ENCODE measurements around the gene CRYGC. TPM values are rescaled to one million over a fixed set of nuclear protein-coding genes. Genes with fewer than 3 reads are reported as not detected.

CRYGC gene
- total and polyA plus RNA-seq, 2 of the 13 experiments (the other 11 are each of a cell fraction or from before 2014, with no cell fraction given), result 0.20 to 0.27 TPM

GRCh38 chr2:208179028-208179609, 49.5 kb upstream of the CRYGC start (continued):
- TF ChIP-seq GFI1 (CRISPR knock-in tag; IDR thresholded peaks at IDR 0.05; ENCODE audit: borderline replicate concordance) (peak; percentile 23; the same call in 1 of the 2 replicates), ATM (IDR thresholded peaks at IDR 0.05; ENCODE audit: borderline replicate concordance) (no peak), CAMTA2 (CRISPR knock-in tag; IDR thresholded peaks at IDR 0.05; ENCODE audit: borderline replicate concordance) (no peak), ONECUT2 (CRISPR knock-in tag; IDR thresholded peaks at IDR 0.05) (no peak), NCOA1 (CRISPR knock-in tag; IDR thresholded peaks at IDR 0.05) (no peak), SALL1 (CRISPR knock-in tag; IDR thresholded peaks at IDR 0.05) (peak; percentile 73; the same call in 1 of the 2 replicates), GATAD2A (CRISPR knock-in tag; IDR thresholded peaks at IDR 0.05) (peak; percentile 86), ZFP1 (CRISPR knock-in tag; IDR thresholded peaks at IDR 0.05) (no peak), TCF7 (IDR thresholded peaks at IDR 0.05; ENCODE audit: low read depth) (peak; percentile 58; the same call in 1 of the 2 replicates), TARDBP (CRISPR knock-in tag; IDR thresholded peaks at IDR 0.05) (peak; percentile 60), BCL6 (CRISPR knock-in tag; IDR thresholded peaks at IDR 0.05) (peak; percentile 88), KDM6A (CRISPR knock-in tag; IDR thresholded peaks at IDR 0.05; ENCODE audit: low read depth) (no peak), ZBTB7A (CRISPR knock-in tag; IDR thresholded peaks at IDR 0.05) (0 out of 2 replicates have a peak, but pooled peaks have one; percentile 24), PAX8 (CRISPR knock-in tag; IDR thresholded peaks at IDR 0.05; ENCODE audit: borderline replicate concordance) (no peak), CREM (IDR thresholded peaks at IDR 0.05) (peak; percentile 17; the same call in 1 of the 2 replicates), CREM (CRISPR knock-in tag; IDR thresholded peaks at IDR 0.05) (no peak), ZNF720 (CRISPR knock-in tag; IDR thresholded peaks at IDR 0.05) (no peak), SOX13 (IDR thresholded peaks at IDR 0.05) (peak; percentile 23; the same call in 1 of the 2 replicates), SOX13 (CRISPR knock-in tag; conservative IDR thresholded peaks at IDR 0.05 in 1 of 2, IDR thresholded peaks at IDR 0.05 in 1 of 2) (peak in 1 of 2 experiments; percentile 85; a peak in 2 of 4 replicates), ZNF781 (CRISPR knock-in tag; IDR thresholded peaks at IDR 0.05; ENCODE audit: borderline replicate concordance, not compliant biosample characterization) (no peak), ZNF746 (CRISPR knock-in tag; IDR thresholded peaks at IDR 0.05) (0 out of 2 replicates have a peak, but pooled peaks have one; percentile 30), TCF7L2 (IDR thresholded peaks at IDR 0.05; ENCODE audit: low read depth, low read length) (no peak), PRPF4 (IDR thresholded peaks at IDR 0.05; ENCODE audit: low read depth, low read length, poor library complexity, severe bottlenecking) (no peak), FOSL2 (CRISPR knock-in tag; IDR thresholded peaks at IDR 0.05) (peak; percentile 53; the same call in 1 of the 2 replicates)
- TF ChIP-seq, protein P1, sequence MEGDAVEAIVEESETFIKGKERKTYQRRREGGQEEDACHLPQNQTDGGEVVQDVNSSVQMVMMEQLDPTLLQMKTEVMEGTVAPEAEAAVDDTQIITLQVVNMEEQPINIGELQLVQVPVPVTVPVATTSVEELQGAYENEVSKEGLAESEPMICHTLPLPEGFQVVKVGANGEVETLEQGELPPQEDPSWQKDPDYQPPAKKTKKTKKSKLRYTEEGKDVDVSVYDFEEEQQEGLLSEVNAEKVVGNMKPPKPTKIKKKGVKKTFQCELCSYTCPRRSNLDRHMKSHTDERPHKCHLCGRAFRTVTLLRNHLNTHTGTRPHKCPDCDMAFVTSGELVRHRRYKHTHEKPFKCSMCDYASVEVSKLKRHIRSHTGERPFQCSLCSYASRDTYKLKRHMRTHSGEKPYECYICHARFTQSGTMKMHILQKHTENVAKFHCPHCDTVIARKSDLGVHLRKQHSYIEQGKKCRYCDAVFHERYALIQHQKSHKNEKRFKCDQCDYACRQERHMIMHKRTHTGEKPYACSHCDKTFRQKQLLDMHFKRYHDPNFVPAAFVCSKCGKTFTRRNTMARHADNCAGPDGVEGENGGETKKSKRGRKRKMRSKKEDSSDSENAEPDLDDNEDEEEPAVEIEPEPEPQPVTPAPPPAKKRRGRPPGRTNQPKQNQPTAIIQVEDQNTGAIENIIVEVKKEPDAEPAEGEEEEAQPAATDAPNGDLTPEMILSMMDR (CRISPR knock-in tag; IDR thresholded peaks at IDR 0.05), result peak; percentile 42

All from HepG2 (cell line).